Nephron (organoid): ENCODE measurements around the gene PIAS1.
"Not testable (repeated sequence)": the region's sequence is repeated elsewhere in the genome, so short reads cannot be mapped to it uniquely, and the experiment has no call there.

Source experiments
- H3K27ac Mint-ChIP-seq, 3 experiments: 2 replicates each; pipeline ENCODE4 v1.8.0; 2020; ENCODE audit warnings: mixed read lengths in 3 of 3, mild to moderate bottlenecking in 2 of 3, moderate library complexity in 1 of 3
- H3K27me3 Mint-ChIP-seq: 2 replicates; pipeline ENCODE4 v1.8.0; 2021; ENCODE audit warnings: low read depth, mild to moderate bottlenecking, moderate library complexity, mixed read lengths
- H3K36me3 Mint-ChIP-seq: 2 replicates; pipeline ENCODE4 v1.8.0; 2020; ENCODE audit warnings: low read depth, mixed read lengths
- H3K4me1 Mint-ChIP-seq: 2 replicates; pipeline ENCODE4 v1.8.0; 2020; ENCODE audit warnings: mixed read lengths
- H3K4me3 Mint-ChIP-seq, 3 experiments: 2 replicates each; pipeline ENCODE4 v1.8.0; 2020; ENCODE audit warnings: mild to moderate bottlenecking in 3 of 3, mixed read lengths in 3 of 3, moderate library complexity in 2 of 3
- H3K9me3 Mint-ChIP-seq: 2 replicates; pipeline ENCODE4 v1.8.0; 2020; ENCODE audit warnings: mixed read lengths
- CTCF ChIP-seq, 3 experiments: fragments of 200-600 bp; sonication (generic); IDR thresholded peaks; one replicate each; pipeline ENCODE4 v1.5.0; 2021; ENCODE audit warnings: antibody characterized with exemption in 3 of 3; ENCODE audit not compliant: unreplicated experiment in 3 of 3

PIAS1 gene

GRCh38 chr15:68214838-68215254 is 160.7 kb downstream of the PIAS1 start:
- Mint-ChIP-seq H3K27ac (peak overlapping the region in 1 of 3 experiments; percentile 0), H3K9me3 (no peaks in the 10 kb centered on the region), H3K4me3 (no peak overlapping the region), H3K36me3 (peaks cover 30% of the 10 kb centered on the region), H3K4me1 (no peaks in the 10 kb centered on the region), H3K27me3 (no peaks in the 10 kb centered on the region)
- no peak for TF ChIP-seq CTCF (IDR thresholded peaks at IDR 0.05; ENCODE audit: unreplicated experiment in 3 of 3)

- Mint-ChIP-seq H3K27me3 (no peaks in the 10 kb centered on the region), H3K27ac (no peak overlapping the region), H3K4me1 (no peaks in the 10 kb centered on the region), H3K36me3 (peaks cover 37% of the 10 kb centered on the region), H3K9me3 (peaks cover 2% of the 10 kb centered on the region), H3K4me3 (no peak overlapping the region)
- no peak for TF ChIP-seq CTCF (IDR thresholded peaks at IDR 0.05; ENCODE audit: unreplicated experiment in 3 of 3)
These were observed 163.2 kb downstream of the PIAS1 start for GRCh38 chr15:68217341-68217740.

- H3K9me3 Mint-ChIP-seq = peaks cover 7% of the 10 kb centered on the region
- H3K4me1 Mint-ChIP-seq = no peaks in the 10 kb centered on the region
- no peaks in the 10 kb centered on the region for H3K27me3 Mint-ChIP-seq
- H3K36me3 Mint-ChIP-seq = peaks cover 43% of the 10 kb centered on the region
- no peak overlapping the region for H3K4me3 Mint-ChIP-seq
- H3K27ac Mint-ChIP-seq = no peak overlapping the region
- no peak for TF ChIP-seq CTCF (IDR thresholded peaks at IDR 0.05; ENCODE audit: unreplicated experiment in 3 of 3)
These were observed 164.2 kb downstream of the PIAS1 start for GRCh38 chr15:68218331-68218730.

GRCh38 chr15:68218847-68219798 is 165.0 kb downstream of the PIAS1 start:
- no peak overlapping the region for H3K4me3 Mint-ChIP-seq
- H3K9me3 Mint-ChIP-seq = peaks cover 7% of the 10 kb centered on the region
- H3K4me1 Mint-ChIP-seq = no peaks in the 10 kb centered on the region
- no peaks in the 10 kb centered on the region for H3K27me3 Mint-ChIP-seq
- H3K27ac Mint-ChIP-seq = no peak overlapping the region
- peaks cover 43% of the 10 kb centered on the region for H3K36me3 Mint-ChIP-seq
- no peak for TF ChIP-seq CTCF (IDR thresholded peaks at IDR 0.05; ENCODE audit: unreplicated experiment in 3 of 3)

- H3K4me3 Mint-ChIP-seq = no peak overlapping the region
- no peak for TF ChIP-seq CTCF (IDR thresholded peaks at IDR 0.05; ENCODE audit: unreplicated experiment in 3 of 3)
- H3K36me3 Mint-ChIP-seq = peaks cover 48% of the 10 kb centered on the region
- no peak overlapping the region for H3K27ac Mint-ChIP-seq
- H3K4me1 Mint-ChIP-seq = no peaks in the 10 kb centered on the region
- H3K9me3 Mint-ChIP-seq = peaks cover 7% of the 10 kb centered on the region
- no peaks in the 10 kb centered on the region for H3K27me3 Mint-ChIP-seq
These were observed 166.4 kb downstream of the PIAS1 start for GRCh38 chr15:68220489-68220888.

- Mint-ChIP-seq H3K36me3 (peaks cover 47% of the 10 kb centered on the region), H3K4me1 (no peaks in the 10 kb centered on the region), H3K9me3 (peaks cover 7% of the 10 kb centered on the region), H3K27me3 (no peaks in the 10 kb centered on the region), H3K27ac (no peak overlapping the region), H3K4me3 (no peak overlapping the region)
- no peak for TF ChIP-seq CTCF (IDR thresholded peaks at IDR 0.05; ENCODE audit: unreplicated experiment in 3 of 3)
These were observed 166.9 kb downstream of the PIAS1 start for GRCh38 chr15:68220967-68221366.

- H3K27me3 Mint-ChIP-seq, H3K9me3 Mint-ChIP-seq, H3K4me3 Mint-ChIP-seq, H3K27ac Mint-ChIP-seq, H3K4me1 Mint-ChIP-seq: not testable (repeated sequence)
- H3K36me3 Mint-ChIP-seq = peaks cover 39% of the 10 kb centered on the region
These were observed 167.7 kb downstream of the PIAS1 start for GRCh38 chr15:68221530-68222431.

GRCh38 chr15:68222432-68222743 is 168.3 kb downstream of the PIAS1 start:
- not testable (repeated sequence) for H3K4me1 Mint-ChIP-seq, H3K9me3 Mint-ChIP-seq, H3K27ac Mint-ChIP-seq, H3K4me3 Mint-ChIP-seq, H3K27me3 Mint-ChIP-seq
- peaks cover 34% of the 10 kb centered on the region for H3K36me3 Mint-ChIP-seq
